Spleen (tissue), 7 donors: ENCODE data around the gene ANKRD6.

ENCODE experiments used
- POLR2AphosphoS5 ChIP-seq, 3 donors: sonication (generic); formaldehyde crosslinking; IDR thresholded peaks; one replicate each; pipeline ENCODE4 v1.5.1; 2017; ENCODE audit warnings: antibody characterized with exemption in 3 of 3
- TF ChIP-seq, protein P1 (sequence below), 11 experiments: fragments of 200-600 bp in 7 of 11; fragments of 450-650 bp in 4 of 11; sonication (generic) in 4 of 11; IDR thresholded peaks in 8 of 11; conservative IDR thresholded peaks in 3 of 11; 1 replicate in 7 of 11; 2 replicates in 4 of 11; pipeline versions ENCODE4 v1.4.0 to v1.8.0; 2016 to 2021; ENCODE audit warnings: antibody characterized with exemption in 11 of 11, inconsistent platforms in 4 of 11, mild to moderate bottlenecking in 1 of 11
- donor health status: DM: no; HTN: no; CAD: no; lungs with moderate emphysema.
- donor health status: DM: no; HTN: no; CAD: no.
- donor health status: DM: no; HTN: no; CAD: no.

DNA sequence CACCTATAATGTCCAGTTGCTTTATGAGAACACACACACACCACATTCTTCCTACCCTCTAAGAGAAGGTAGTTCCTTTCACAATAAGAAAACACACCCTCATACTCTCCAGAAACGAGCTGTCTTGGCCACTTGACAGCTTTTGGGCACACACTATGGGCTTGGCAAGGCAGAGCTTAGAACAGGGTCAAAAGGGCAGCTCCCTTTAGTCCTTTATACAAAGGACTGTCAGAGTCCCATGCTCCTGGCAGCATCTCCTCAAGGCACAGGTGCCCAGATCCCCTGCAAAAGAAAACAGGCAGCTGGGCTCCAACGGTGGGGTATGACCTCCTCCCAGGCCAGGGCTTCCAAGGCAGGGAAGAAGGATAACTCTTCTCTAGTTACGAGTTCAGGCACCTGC lies 210.5 kb downstream of the ANKRD6 start:
- TF ChIP-seq, protein P1, sequence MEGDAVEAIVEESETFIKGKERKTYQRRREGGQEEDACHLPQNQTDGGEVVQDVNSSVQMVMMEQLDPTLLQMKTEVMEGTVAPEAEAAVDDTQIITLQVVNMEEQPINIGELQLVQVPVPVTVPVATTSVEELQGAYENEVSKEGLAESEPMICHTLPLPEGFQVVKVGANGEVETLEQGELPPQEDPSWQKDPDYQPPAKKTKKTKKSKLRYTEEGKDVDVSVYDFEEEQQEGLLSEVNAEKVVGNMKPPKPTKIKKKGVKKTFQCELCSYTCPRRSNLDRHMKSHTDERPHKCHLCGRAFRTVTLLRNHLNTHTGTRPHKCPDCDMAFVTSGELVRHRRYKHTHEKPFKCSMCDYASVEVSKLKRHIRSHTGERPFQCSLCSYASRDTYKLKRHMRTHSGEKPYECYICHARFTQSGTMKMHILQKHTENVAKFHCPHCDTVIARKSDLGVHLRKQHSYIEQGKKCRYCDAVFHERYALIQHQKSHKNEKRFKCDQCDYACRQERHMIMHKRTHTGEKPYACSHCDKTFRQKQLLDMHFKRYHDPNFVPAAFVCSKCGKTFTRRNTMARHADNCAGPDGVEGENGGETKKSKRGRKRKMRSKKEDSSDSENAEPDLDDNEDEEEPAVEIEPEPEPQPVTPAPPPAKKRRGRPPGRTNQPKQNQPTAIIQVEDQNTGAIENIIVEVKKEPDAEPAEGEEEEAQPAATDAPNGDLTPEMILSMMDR (IDR thresholded peaks at IDR 0.05 in 8 of 11, conservative IDR thresholded peaks at IDR 0.05 in 3 of 11), result no peak
- no peak for TF ChIP-seq POLR2AphosphoS5 (IDR thresholded peaks at IDR 0.05)
